SH-SY5Y (cell line): Measurements from ENCODE around the gene SLC18B1.
A peak's percentile ranks its signal among the peaks of the same experiment; 100 is the strongest.

ENCODE experiments used
- GATA2 ChIP-seq: IDR thresholded peaks from 2 replicates; pipeline ENCODE4 v1.6.1; 2011; ENCODE audit warnings: mild to moderate bottlenecking, low read depth, low read length
- GATA3 ChIP-seq: IDR thresholded peaks from 2 replicates; pipeline ENCODE4 v1.6.1; 2011; ENCODE audit warnings: low read depth, mild to moderate bottlenecking, low read length, moderate library complexity

Gene SLC18B1

DNA sequence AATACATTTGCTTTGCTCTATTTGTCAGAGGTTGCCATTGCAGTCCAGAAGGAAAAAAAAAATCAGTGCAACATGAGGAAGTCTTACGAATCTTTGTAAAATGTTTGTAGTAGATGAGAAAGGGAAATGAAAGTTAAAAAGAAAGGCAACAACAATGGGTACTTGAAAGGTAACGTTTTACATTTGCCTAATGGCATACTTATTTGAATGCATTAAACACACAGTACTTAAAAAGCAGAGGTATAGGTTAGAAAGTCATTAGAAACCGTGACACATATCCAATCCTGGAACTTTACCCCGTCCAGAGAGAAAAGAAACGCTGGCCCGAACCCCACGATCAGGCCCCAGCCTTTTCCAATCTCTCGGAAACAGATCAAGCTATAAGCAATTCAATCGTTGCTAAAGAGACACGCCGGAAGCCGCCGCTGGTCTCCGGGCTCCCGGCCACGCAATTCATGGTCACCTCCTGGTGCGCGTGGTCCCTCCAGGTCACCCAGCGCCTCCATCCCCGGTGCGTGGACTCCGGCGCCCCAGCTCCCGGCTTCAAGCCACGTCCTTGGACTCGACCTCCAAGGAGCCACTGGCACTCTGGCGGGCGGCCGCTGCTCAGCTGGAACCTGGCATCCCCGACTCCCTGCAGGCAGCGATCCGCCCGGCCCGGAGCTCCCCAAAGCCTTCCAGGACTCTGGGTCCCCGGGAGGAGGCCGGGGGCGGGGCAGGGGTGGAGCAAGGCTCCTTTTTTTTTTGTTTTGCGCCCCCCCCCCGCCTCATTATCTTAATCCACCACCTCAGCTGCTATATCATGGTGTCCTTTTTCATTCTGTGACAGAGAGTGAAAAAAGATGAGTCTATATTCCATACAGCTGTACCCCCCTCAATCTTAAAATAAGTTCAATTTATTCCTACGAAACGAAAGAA, at the start of gene SLC18B1:
Gene SLC18B1, minus strand, starts transcription at position 687 of the 918 bp plus-strand sequence. Its CDS starts 181 bp downstream, at position 506.
- TF ChIP-seq GATA2 (no peak), GATA3 (no peak)

DNA sequence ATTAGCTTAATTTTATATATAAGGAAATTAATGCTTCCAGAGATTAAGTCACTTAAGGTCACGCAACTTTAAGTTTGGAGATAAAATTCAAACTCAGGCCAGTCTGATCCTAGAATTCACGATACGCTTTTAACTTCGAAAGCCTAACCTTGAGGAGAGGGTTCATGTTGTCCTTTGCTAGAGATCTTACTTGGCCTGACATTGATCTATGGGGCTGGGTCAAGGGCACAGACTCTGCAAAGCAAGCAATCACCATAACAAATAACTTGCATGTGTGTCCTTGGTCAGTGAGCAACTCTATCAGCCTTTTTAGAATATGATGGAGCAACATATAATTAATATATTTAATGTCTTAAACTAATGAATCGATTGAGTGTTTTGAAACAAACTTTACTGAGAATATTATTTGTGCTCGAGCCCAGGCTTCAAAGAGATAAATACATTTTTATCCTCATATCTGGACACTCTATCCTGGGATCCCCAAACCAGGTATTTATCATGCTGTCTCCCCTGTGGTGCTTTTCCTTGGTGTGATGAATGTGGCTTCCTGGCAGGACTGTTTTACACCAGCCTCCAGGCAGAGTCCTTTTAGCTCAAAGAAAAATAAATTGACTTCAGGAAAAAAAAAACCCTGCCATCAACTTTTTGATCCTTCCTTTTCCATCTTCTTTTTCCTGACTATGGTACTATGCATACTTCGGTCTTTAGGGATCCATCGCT, 45.0 kb upstream of the SLC18B1 start:
- TF ChIP-seq GATA3: no peak

DNA sequence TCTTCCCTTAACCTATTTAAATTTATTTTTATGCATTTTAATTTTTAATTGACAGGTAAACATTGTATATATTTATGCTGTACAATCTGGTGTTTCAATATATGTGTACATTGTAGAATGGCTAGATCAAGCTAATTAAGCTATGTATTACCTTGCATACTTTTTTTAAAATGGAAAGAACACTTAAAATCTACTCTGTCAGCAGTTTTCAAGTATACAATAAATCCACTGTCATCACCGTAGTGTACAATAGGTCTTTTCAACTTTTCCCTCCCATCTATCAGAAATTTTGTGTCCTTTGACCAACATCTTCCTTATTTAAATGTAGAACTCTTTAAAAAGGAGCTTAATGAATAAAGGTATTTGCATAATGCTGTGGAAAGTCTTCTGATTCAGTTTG, 43.5 kb upstream of the SLC18B1 start:
- TF ChIP-seq GATA2: no peak
- TF ChIP-seq GATA3: no peak

- TF ChIP-seq GATA3 (no peak), GATA2 (no peak)
Measured at GRCh38 chr6:132832891-132833290, 34.5 kb upstream of the SLC18B1 start.

DNA sequence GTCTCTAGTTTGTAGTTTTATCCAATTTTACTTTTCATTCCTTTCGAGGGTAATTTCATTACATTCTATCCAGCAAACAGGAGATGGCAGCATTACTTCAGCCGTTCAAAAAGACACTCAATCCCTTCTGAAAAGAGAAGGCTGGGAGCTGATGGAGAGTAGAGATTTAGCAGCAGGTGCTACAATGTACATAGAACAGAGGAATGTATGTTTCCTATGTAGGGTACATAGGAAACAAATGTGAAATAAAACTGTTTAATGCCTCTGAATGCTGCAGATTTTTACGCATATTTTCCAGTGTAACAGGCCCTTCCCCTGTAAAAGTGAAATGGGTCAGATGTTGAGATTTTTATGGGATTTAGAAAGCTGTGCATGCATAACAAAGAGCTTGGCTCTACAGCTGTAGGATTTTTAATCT, 31.9 kb upstream of the SLC18B1 start:
- TF ChIP-seq GATA3 (no peak; the same call in 1 of the 2 replicates), GATA2 (peak; percentile 52; the same call in 1 of the 2 replicates)

DNA sequence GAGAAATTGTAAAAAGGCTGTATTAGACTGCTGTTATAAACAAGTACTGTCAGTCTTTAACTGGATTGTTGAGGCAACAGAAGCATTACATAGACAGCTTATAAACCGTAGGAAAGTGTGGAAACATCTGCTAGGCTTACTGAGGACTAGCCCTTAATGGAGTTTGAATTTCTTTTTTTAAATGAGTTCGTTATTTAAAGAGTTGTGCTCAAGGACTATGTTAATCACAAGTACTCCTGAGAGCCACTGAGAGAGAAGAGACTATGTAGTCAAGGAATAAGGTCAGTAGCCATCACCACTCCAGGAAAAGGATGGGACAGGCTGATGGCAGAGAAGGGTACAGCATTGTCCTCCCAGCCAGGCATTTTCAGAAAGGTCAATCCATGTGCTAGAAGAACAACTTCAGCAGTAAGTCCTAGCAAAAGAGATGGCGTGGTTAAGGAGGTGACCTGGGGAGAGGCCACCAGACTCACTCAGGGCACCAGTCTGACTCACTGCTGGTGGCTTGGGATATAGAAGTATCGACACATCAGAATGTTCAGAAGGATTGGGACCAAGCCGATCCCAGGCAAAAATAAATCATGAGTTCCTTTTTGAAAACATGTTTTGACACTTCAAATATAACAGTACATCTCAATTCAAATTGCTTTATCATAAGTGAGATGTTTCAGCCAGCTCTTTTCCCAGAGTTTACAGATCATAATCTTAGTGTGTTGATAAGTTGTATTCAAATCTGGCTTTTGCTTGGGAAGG, 22.4 kb upstream of the SLC18B1 start:
- TF ChIP-seq GATA3: no peak
- TF ChIP-seq GATA2: no peak

GRCh38 chr6:132819405-132820161, 21.1 kb upstream of the SLC18B1 start:
- TF ChIP-seq GATA2 (no peak), GATA3 (no peak)

GRCh38 chr6:132818404-132819359, 20.2 kb upstream of the SLC18B1 start:
- TF ChIP-seq GATA3: no peak
- TF ChIP-seq GATA2: no peak

DNA sequence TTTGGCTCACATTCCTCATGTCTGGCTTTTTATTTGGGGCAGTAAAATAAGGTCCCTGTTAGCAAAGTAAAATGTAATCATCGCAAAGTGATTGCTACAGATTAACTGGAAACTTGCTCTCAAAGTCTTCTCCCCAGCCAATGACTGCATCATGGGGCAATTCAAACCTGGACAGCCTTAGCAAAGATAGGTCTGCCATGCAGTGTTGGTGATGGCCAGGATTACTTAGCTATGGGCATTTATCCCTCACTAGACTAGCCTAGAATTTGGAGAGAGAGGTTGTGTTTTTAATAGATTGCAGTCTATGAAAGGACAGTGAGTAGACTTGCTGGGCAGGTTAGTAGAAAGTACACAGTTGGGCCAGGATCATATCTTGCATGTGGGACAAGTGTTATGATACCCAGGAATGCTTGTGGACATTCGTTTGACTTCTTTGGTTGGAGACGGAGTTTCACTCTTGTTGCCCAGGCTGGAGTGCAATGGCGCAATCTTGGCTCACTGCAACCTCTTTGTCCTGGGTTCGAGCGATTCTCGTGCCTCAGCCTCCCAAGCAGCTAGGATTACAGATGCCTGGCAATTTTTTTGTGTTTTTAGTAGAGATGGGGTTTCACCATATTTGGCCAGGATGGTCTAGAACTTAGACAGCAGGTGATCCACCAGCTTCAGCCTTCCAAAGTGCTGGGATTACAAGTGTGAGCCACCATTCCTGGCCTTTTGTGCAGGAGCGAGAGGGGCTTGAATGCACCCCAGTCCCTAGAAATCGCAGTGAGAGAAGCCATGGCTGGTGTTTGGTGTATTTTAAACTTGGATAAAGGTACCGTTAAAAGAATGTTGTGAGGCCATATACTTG, 19.3 kb upstream of the SLC18B1 start:
- TF ChIP-seq GATA2 (no peak), GATA3 (no peak)

- TF ChIP-seq GATA2 (no peak), GATA3 (no peak)
Measured at GRCh38 chr6:132816660-132817059, 18.2 kb upstream of the SLC18B1 start.

DNA sequence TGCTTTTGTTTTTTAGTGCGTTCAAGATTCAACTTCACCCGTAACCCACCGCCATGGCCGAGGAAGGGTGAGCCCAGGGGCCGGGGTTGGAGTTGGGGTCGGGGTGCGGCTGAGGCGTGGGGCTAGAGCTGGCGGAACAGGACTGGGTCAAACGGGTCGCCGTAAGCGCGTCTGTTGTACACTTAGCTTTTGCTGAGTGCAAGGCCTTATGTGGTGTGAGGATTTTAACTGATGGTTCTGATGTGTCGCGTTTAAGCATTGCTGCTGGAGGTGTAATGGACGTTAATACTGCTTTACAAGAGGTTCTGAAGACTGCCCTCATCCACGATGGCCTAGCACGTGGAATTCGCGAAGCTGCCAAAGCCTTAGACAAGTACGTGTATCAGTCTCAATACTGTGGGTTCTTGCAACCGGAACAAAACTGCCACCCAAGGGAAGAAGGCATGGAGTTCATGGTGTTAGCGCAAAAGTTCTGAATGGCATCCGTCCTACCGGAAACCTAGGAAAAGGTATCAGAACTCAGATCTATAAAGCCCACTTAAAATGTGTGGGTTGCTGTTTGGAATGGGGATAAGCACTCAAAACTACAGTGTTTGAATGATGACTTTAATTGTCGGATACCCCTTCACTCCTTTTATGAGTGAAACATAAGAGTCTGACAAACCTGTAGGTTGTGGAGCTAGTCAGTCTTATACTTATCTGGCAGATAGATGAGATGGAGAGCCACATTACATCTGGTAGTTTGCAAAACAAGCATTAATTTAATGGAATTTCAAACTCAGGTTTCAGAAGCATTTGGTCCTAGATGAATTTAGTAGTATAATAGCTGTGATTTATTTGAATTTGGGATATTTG, 16.5 kb upstream of the SLC18B1 start:
- TF ChIP-seq GATA3: no peak
- TF ChIP-seq GATA2: no peak
